ENCODE results near the gene S100A4. TPM values are rescaled to one million over a fixed set of nuclear protein-coding genes. Genes with fewer than 3 reads are reported as not detected.
"Not testable (repeated sequence)": the region's sequence is repeated elsewhere in the genome, so short reads cannot be mapped to it uniquely, and the experiment has no call there.

Gene S100A4
- total RNA-seq, 1 experiment from 2014 or later: 9.5 TPM

DNA sequence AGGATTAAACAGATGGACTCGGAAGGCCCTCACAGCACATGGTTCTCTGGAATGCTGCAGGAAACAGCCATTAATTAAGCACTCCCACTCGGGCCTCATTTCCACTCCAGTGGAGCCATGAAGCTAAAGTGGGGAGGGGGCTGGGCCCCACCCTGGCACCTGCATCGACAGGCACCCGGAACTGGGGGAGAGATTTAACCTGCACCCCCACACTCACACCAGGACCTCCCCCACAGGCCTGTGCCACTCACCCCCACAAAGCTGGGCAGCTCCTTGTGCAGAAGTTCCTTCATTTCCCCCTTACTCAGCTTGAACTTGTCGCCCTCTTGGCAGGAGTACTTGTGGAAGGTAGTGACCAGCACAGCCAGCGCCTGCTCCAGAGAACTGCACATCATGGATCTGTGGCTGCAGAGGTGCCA, 17.9 kb upstream of the S100A4 start:
- Histone ChIP-seq H3K4me1 (replicated peaks) (peaks cover 48% of the 10 kb centered on the region), H3K4me3 (no peak overlapping the region), H3K27ac (no peak overlapping the region), H3K36me3 (0 out of 2 replicates have a peak, but pooled peaks cover 4% of the 10 kb centered on the region), H3K9me3 (replicated peaks) (no peaks in the 10 kb centered on the region), H3K27me3 (replicated peaks) (no peaks in the 10 kb centered on the region)
- DNase-seq (ENCODE audit: low read depth in 1 of 2, low spot score in 2 of 2): no peak

DNA sequence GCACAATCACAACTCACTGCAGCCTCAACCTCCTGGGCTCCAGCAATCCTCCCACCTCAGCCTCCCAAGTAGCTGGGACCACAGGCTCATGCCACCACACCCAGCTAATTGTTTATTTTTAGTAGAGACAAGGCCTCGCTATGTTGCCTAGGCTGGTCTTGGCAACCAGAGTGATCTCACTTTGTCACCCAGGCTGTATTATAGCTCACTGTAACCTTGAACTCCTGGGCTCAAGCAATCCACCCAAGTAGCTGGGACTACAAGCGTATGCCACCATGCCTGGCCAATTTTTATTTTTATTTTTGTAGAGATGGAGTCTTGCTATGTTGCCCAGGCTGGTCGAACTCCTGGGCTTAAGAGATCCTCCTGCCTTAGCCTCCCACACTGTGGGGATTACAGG, 16.4 kb upstream of the S100A4 start:
- not testable (repeated sequence) for H3K9me3 ChIP-seq (replicated peaks); DNase-seq (ENCODE audit: low read depth in 1 of 2, low spot score in 2 of 2); H3K27ac ChIP-seq; H3K4me3 ChIP-seq; H3K36me3 ChIP-seq; H3K27me3 ChIP-seq (replicated peaks)
- H3K4me1 ChIP-seq (replicated peaks): peaks cover 34% of the 10 kb centered on the region

DNA sequence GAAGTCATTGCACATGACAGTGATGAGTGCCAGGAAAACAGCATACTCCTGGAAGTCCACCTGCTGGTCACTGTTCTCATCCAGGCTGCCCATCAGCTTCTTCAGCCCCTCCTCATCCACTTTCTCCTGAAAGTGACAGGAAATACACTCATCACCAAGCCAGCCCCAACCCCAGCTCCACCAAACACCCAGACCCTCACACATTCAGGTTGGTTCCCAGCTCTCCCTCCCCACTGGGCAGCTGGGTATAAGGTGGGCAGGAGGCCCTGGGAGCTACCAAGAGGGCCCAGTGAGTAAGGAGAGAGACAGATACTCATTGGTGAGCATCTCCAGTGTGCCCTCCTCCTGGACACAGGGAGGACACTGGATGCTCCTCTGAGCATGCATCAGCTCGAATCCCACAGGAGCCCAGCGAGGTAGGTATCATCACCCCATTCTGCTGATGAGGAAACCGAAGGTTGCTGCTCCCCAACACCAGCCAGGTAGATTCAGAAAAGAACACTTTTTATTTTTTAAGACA, 15.9 kb upstream of the S100A4 start:
- H3K9me3 ChIP-seq (replicated peaks): no peaks in the 10 kb centered on the region
- H3K27me3 ChIP-seq (replicated peaks): no peaks in the 10 kb centered on the region
- peaks cover 29% of the 10 kb centered on the region for H3K4me1 ChIP-seq (replicated peaks)
- no peak for DNase-seq (ENCODE audit: low read depth in 1 of 2, low spot score in 2 of 2)
- H3K36me3 ChIP-seq: no peaks in the 10 kb centered on the region
- H3K4me3 ChIP-seq: no peak overlapping the region
- no peak overlapping the region for H3K27ac ChIP-seq

DNA sequence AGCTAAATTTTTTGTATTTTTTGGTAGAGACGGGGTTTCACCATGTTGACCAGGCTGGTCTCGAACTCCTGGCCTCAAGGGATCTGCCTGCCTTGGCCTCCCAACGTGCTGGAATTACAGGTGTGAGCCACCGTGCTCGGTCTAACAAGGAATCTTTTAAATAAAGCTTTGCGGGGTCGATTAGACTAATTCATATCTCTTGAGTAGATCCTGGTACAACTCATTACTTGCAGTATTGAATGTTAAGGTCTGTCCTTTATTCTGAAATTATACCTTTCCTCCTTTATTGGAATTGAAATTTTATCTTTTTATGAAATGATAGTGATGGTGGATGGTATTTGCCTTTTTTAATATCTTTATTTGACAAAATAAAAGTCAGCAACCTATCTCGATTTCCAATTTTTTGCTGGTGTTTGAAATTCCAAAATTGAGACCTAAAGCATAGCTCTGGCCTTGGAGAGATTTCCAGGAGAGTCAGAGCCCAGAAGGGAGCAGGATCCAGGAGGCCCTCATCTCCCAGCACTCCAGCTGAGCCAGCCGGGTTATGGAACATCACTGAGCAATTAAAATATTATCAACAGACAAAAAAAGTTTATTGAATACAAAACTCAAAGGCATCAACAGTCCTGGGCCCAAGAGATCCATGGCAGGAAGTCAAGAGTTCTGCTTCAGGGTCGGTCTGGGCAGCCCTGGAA, 15.3 kb upstream of the S100A4 start:
- H3K36me3 ChIP-seq: no peaks in the 10 kb centered on the region
- no peaks in the 10 kb centered on the region for H3K9me3 ChIP-seq (replicated peaks)
- H3K27me3 ChIP-seq (replicated peaks): no peaks in the 10 kb centered on the region
- no peak overlapping the region for H3K27ac ChIP-seq
- H3K4me3 ChIP-seq: no peak overlapping the region
- peaks cover 23% of the 10 kb centered on the region for H3K4me1 ChIP-seq (replicated peaks)
- DNase-seq (ENCODE audit: low read depth in 1 of 2, low spot score in 2 of 2): no peak

DNA sequence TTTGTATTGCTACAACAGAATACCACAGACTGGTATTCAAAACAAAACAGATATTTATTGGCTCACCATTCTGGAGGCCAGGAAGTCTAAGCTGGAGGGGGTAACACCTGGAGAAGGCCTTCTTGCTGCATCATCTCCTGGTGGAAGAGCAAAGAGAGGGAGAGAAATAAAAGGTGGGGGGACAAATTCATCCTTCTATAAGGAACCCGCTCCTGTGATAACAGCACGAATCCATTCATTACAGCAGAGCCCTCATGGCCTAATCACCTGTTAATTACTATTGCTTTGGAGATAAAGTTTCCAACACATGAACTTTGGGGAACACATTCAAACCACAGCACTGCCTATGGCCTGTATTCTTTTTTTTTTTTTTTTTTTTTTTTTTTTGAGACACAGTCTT, 14.6 kb upstream of the S100A4 start:
- Histone ChIP-seq H3K27ac (no peak overlapping the region), H3K9me3 (replicated peaks) (no peaks in the 10 kb centered on the region), H3K4me1 (replicated peaks) (peaks cover 16% of the 10 kb centered on the region), H3K4me3 (no peak overlapping the region), H3K27me3 (replicated peaks) (no peaks in the 10 kb centered on the region), H3K36me3 (no peaks in the 10 kb centered on the region)
- no peak for DNase-seq (ENCODE audit: low read depth in 1 of 2, low spot score in 2 of 2)

DNA sequence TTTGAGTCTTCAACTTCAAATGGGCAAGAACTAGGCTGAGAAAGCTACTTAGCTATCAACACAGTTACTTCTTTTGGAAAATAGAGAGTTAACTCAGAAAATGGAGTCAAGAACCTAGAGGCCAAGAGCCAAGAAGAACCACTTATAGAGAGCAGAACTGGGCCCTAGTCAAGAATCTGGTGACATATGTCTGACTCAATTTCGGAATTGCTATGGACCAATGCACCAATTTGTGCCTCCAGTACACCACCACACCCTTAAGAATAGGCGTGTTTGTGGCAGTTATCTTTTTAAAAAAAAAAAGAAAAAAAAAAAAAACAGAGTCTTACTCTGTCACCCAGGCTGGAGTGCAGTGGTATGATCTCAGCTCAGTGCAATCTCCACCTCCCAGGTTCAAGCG, 12.3 kb upstream of the S100A4 start:
- no peak for DNase-seq (ENCODE audit: low read depth in 1 of 2, low spot score in 2 of 2)
- peaks cover 14% of the 10 kb centered on the region; the same call in 1 of the 2 replicates for H3K4me1 ChIP-seq (replicated peaks)
- H3K27me3 ChIP-seq (replicated peaks): no peaks in the 10 kb centered on the region
- no peak overlapping the region for H3K27ac ChIP-seq
- no peaks in the 10 kb centered on the region for H3K36me3 ChIP-seq
- no peak overlapping the region for H3K4me3 ChIP-seq
- no peaks in the 10 kb centered on the region for H3K9me3 ChIP-seq (replicated peaks)

DNA sequence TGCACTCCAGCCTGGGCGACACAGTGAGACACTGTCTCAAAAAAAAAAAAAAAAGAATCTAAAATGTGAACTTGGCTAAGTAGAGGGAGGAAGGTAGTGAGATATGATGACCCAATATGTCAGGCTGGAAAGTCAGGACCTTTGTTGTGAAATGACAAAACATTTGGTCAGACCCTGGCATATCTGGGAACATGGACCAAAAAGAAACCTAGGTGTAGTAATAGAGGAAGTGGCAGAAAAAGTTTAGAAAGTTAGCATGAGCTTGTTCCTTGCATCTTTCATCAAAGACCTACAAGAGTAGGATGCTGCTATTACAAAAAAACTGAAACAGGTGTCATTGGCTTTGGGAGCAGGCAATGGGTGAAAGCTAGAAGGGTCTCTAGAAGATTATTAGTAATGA, 10.7 kb upstream of the S100A4 start:
- no peak overlapping the region for H3K27ac ChIP-seq
- DNase-seq (ENCODE audit: low read depth in 1 of 2, low spot score in 2 of 2): no peak
- H3K36me3 ChIP-seq: no peaks in the 10 kb centered on the region
- no peaks in the 10 kb centered on the region for H3K27me3 ChIP-seq (replicated peaks)
- no peaks in the 10 kb centered on the region for H3K9me3 ChIP-seq (replicated peaks)
- no peak overlapping the region for H3K4me3 ChIP-seq
- H3K4me1 ChIP-seq (replicated peaks): peaks cover 14% of the 10 kb centered on the region

DNA sequence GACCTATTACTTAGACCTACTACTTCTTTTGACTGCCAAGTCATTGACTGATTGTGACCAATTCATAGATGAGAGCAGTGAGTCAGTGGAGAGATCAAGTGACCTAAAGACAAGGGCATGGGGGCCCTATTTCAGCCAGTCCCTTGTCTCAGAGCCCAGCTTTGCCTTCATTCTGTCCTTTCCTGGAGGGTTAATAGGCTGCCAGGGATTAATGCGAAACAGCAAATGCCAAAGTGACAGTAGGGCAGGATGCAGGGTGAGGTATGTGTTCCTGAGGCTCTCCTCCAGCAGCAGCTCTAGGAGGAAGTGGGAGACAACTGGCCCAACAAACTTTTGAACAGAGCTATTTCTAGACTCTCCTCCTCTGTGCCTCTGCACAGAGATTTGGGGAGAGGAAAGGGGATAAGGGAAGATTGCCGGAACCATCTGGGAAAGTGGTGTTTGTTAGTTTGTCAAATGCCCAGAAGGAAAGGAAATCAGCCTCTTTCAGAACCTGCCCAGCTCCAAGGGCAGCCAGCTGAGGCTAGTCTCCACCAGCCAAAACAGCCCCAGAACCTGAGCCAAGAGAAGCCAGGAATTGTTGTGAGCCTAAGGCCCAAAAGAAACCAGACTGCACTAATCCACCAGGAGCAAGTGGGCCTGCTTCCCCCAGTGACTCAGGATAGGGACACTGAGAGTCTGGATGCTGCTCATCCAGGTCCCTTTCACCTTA, 8.4 kb upstream of the S100A4 start:
- H3K9me3 ChIP-seq (replicated peaks): no peaks in the 10 kb centered on the region
- H3K27ac ChIP-seq: no peak overlapping the region
- no peaks in the 10 kb centered on the region for H3K36me3 ChIP-seq
- peaks cover 27% of the 10 kb centered on the region for H3K4me1 ChIP-seq (replicated peaks)
- H3K4me3 ChIP-seq: no peak overlapping the region
- no peaks in the 10 kb centered on the region for H3K27me3 ChIP-seq (replicated peaks)
- no peak for DNase-seq (ENCODE audit: low read depth in 1 of 2, low spot score in 2 of 2)

DNA sequence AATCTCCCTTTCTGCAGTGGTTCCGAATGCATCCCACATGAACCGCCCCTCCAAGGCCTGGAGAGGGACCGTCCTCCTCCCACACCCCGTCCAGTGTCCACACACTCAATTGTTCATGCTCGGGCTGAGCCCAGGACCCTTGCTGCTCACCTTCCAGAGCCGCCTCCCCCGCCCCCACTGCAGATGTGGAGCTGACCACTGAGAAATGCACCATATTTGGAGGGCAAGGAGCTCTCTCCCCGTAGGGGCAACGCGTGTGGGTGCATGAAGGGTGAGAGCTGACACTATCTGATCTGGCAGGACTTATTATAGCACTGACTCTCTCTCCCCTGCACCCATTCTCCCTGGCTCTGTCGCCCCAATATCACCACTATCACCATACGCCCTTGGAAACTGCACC, 7.5 kb upstream of the S100A4 start:
- Histone ChIP-seq H3K4me1 (replicated peaks) (peaks cover 36% of the 10 kb centered on the region), H3K9me3 (replicated peaks) (no peaks in the 10 kb centered on the region), H3K27ac (no peak overlapping the region), H3K27me3 (replicated peaks) (no peaks in the 10 kb centered on the region), H3K36me3 (no peaks in the 10 kb centered on the region), H3K4me3 (no peak overlapping the region)
- no peak for DNase-seq (ENCODE audit: low read depth in 1 of 2, low spot score in 2 of 2)

DNA sequence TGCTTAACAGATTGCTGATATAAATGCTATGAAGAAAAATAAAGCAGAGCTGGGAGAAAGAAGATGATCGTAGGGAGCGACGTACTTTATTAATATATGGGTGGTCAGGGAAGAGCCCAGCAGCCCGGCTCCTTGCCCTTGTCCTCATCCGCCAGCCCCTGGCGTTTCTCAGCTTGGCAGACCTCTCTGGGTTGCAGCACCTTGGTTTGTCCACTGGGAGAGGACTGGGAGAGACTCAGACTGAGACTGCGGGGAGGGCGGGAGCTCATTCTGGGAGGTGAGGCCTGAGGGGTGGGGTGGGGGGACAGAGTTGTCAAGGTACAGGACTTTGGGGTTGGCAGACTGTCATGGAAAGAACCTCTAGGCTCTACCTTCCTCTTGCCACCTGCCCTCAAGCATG, 6.7 kb upstream of the S100A4 start:
- H3K27ac ChIP-seq: no peak overlapping the region
- peaks cover 38% of the 10 kb centered on the region for H3K4me1 ChIP-seq (replicated peaks)
- H3K27me3 ChIP-seq (replicated peaks): no peaks in the 10 kb centered on the region
- no peaks in the 10 kb centered on the region for H3K36me3 ChIP-seq
- no peaks in the 10 kb centered on the region for H3K9me3 ChIP-seq (replicated peaks)
- no peak overlapping the region for H3K4me3 ChIP-seq
- no peak for DNase-seq (ENCODE audit: low read depth in 1 of 2, low spot score in 2 of 2)

DNA sequence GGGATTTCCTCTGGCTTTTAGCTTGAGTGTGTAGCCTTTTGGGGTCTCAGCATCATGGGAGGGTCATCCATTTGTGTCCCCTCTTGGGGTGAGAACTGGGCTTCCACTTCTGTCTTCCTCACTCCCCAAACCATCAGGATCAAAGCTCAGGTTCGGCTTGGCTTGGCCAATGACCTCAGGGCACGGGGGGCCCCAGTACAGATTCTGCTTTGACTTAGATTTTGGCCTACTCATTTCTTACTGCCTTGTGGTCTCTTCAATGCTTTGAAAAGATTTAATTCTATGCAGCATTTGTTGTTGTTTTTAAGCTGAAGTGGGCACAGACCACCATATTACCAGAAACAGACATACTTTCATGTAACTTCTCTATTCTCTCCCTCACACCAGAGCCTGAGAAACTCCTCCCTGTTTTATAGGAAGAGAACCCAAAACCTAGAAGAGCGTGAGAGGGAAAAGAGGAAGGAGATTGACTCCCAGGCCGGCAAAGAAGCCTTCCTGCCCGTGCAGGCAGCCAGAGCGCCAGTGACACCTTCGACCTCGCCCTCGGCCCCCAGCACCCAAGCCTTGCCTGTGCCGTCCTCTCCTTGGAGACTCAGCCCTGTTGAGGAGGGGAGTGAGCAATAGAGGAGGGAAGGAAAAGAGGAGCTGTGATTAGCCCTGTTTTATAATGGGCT, 5.4 kb upstream of the S100A4 start:
- Histone ChIP-seq H3K9me3 (replicated peaks) (no peaks in the 10 kb centered on the region), H3K27me3 (replicated peaks) (no peaks in the 10 kb centered on the region), H3K4me3 (no peak overlapping the region), H3K4me1 (replicated peaks) (peaks cover 43% of the 10 kb centered on the region), H3K27ac (no peak overlapping the region), H3K36me3 (no peaks in the 10 kb centered on the region)
- no peak for DNase-seq (ENCODE audit: low read depth in 1 of 2, low spot score in 2 of 2)

DNA sequence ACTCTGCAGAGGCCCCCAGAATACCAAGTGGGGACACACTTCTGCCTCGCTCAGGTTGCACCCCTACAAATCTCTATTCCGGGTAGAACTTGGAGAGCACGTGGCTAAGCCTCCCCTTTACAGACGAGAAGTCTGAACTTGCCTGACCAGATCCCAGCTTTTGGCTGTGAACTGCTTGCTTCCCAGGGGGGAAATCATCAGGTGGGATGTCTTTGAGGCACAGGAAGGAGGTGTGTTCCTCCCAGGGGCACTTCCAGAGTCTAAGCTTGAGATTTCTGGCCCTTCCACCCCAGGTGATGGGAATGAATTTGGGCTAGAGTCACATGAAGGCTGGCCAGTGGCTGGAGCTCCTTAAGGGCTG, 4.8 kb upstream of the S100A4 start:
- Histone ChIP-seq H3K9me3 (replicated peaks) (no peaks in the 10 kb centered on the region), H3K4me1 (replicated peaks) (peaks cover 49% of the 10 kb centered on the region), H3K27me3 (replicated peaks) (no peaks in the 10 kb centered on the region), H3K4me3 (no peak overlapping the region), H3K27ac (no peak overlapping the region), H3K36me3 (no peaks in the 10 kb centered on the region)
- no peak for DNase-seq (ENCODE audit: low read depth in 1 of 2, low spot score in 2 of 2)

DNA sequence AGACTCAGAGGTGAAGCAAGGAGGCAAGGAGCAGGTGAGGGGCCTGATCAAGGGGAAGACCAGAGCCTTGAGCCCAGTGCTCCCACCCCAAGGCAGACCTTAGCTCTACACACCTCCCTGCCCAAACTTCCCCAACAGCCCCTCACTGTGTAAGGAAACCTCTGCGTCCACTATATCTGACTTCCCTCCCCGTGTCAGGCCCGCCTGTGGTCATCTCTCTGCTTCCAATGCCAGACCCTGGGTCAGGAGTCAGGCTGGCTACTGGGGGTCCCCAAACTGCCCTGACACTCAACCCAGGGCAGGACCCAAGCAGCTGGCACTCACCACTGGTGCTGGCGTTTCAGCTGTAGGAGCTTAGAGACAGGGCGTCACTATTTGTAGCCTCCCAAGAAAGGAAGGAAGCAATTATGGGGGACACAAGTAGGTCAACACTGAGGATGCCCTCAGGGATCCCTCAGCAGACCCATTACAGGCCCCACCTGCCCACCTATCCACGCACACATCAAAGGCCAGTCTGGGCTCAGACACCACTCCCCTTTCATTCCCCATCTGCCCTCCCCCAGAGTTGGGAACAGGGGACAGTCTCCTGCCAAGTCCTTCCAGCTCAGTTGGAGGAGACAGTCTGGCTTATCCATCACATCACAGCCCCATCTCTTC, 4.3 kb upstream of the S100A4 start:
- H3K27me3 ChIP-seq (replicated peaks): no peaks in the 10 kb centered on the region
- H3K36me3 ChIP-seq: no peaks in the 10 kb centered on the region
- no peaks in the 10 kb centered on the region for H3K9me3 ChIP-seq (replicated peaks)
- peaks cover 54% of the 10 kb centered on the region for H3K4me1 ChIP-seq (replicated peaks)
- peak overlapping the region; percentile 75 for H3K27ac ChIP-seq
- no peak for DNase-seq (ENCODE audit: low read depth in 1 of 2, low spot score in 2 of 2)
- no peak overlapping the region for H3K4me3 ChIP-seq

Data from SJSA1 (cell line).